Caco-2 (cell line): ENCODE measurements around the gene PLOD1. TPM values are rescaled to one million over a fixed set of nuclear protein-coding genes. Genes with fewer than 3 reads are reported as not detected.

Experiments
- BruUV-seq: library from RNA; stranded (reverse); fragments of 400-500 nt; replicated peaks from 2 replicates; lab custom pipeline; 2021; lab: Mats Ljungman, UMichigan
- CTCF ChIA-PET: fragments of 300-600 bp; sonication (Branson Sonifier 250); formaldehyde crosslinking; loops from one replicate; lab custom pipeline; 2022; ENCODE audit warnings: antibody characterized with exemption; lab: Charles Lee
- POLR2A ChIA-PET: fragments of 300-600 bp; sonication (Branson Sonifier 250); formaldehyde crosslinking; loops from one replicate; lab custom pipeline; 2022; ENCODE audit warnings: antibody characterized with exemption; lab: Charles Lee
- DNase-seq, 2 experiments: peaks; one replicate each; pipeline versions ENCODE4 v3.0.0 to v3.0.0-alpha.2; 2020 to 2022
- H3K27me3 ChIP-seq: replicated peaks from 2 replicates; pipeline ENCODE4 v1.6.0; 2011; ENCODE audit warnings: low read length; ENCODE audit not compliant: control insufficient read depth, insufficient read depth
- H3K36me3 ChIP-seq: 2 replicates; pipeline ENCODE4 v1.5.1; 2011; ENCODE audit warnings: low read length; ENCODE audit not compliant: control insufficient read depth, insufficient read depth
- H3K4me1 ChIP-seq: fragments of 250-450 bp; sonication (Bioruptor Pico); 2 replicates; pipeline ENCODE4 v1.5.1; 2020; ENCODE audit warnings: mild to moderate bottlenecking
- H3K4me3 ChIP-seq: 2 replicates; pipeline ENCODE4 v1.5.1; 2011; ENCODE audit warnings: low read depth, mild to moderate bottlenecking, control low read depth, low read length
- H3K9me3 ChIP-seq: fragments of 250-450 bp; sonication (Bioruptor Pico); 2 replicates; pipeline ENCODE4 v1.5.1; 2020; ENCODE audit warnings: mild to moderate bottlenecking, moderate library complexity
- H3K27ac Mint-ChIP-seq: one replicate; pipeline ENCODE4 v1.8.0; 2022; ENCODE audit warnings: mixed read lengths; ENCODE audit not compliant: unreplicated experiment
- H3K27me3 Mint-ChIP-seq: one replicate; pipeline ENCODE4 v1.8.0; 2022; ENCODE audit warnings: mixed read lengths; ENCODE audit not compliant: insufficient read depth, unreplicated experiment
- H3K36me3 Mint-ChIP-seq: one replicate; pipeline ENCODE4 v1.8.0; 2022; ENCODE audit warnings: mild to moderate bottlenecking, mixed read lengths; ENCODE audit not compliant: insufficient read depth, unreplicated experiment
- H3K4me1 Mint-ChIP-seq: one replicate; pipeline ENCODE4 v1.8.0; 2022; ENCODE audit warnings: low read depth, mixed read lengths; ENCODE audit not compliant: unreplicated experiment
- H3K4me3 Mint-ChIP-seq: one replicate; pipeline ENCODE4 v1.8.0; 2022; ENCODE audit warnings: mild to moderate bottlenecking, moderate library complexity, mixed read lengths; ENCODE audit not compliant: unreplicated experiment
- H3K9me3 Mint-ChIP-seq: one replicate; pipeline ENCODE4 v1.8.0; 2022; ENCODE audit warnings: mixed read lengths; ENCODE audit not compliant: unreplicated experiment
- CTCF ChIP-seq, 2 experiments: fragments of 200-600 bp in 1 of 2; IDR thresholded peaks; 1 replicate in 1 of 2; 2 replicates in 1 of 2; pipeline versions ENCODE4 v1.5.1 to v1.8.0; 2011 to 2022; ENCODE audit warnings: antibody characterized with exemption in 1 of 2, control low read depth in 1 of 2, inconsistent platforms in 1 of 2, low read depth in 1 of 2, low read length in 1 of 2, mild to moderate bottlenecking in 1 of 2, moderate library complexity in 1 of 2; ENCODE audit not compliant: insufficient read depth in 1 of 2, severe bottlenecking in 1 of 2, unreplicated experiment in 1 of 2
- intact Hi-C: fragments of 100-400 bp; cut with micrococcal nuclease; formaldehyde crosslinking; loops from one replicate; pipeline ENCODE4 v1.10.0; 2022; ENCODE audit not compliant: unreplicated experiment
- total RNA-seq: library from RNA; stranded (reverse); gene quantifications from 2 replicates; pipeline ENCODE4 v1.2.3, GENCODE V29; 2022

Gene PLOD1
- total RNA-seq, 1 experiment from 2014 or later, result 89.3 TPM

- Mint-ChIP-seq H3K4me3 (no peak overlapping the region), H3K27me3 (no peaks in the 10 kb centered on the region), H3K27ac (no peak overlapping the region), H3K9me3 (no peaks in the 10 kb centered on the region), H3K4me1 (no peaks in the 10 kb centered on the region), H3K36me3 (peaks cover 28% of the 10 kb centered on the region)
- Histone ChIP-seq H3K9me3 (no peaks in the 10 kb centered on the region), H3K4me1 (no peaks in the 10 kb centered on the region), H3K36me3 (peaks cover 3% of the 10 kb centered on the region; the same call in 1 of the 2 replicates), H3K4me3 (no peak overlapping the region), H3K27me3 (no peaks in the 10 kb centered on the region)
- DNase-seq, result no peak
- intact Hi-C loops, result no loop called here
- ChIA-PET CTCF (no interaction called here), POLR2A (no interaction called here)
- TF ChIP-seq CTCF (IDR thresholded peaks at IDR 0.05; ENCODE audit: insufficient read depth in 1 of 2, low read depth in 1 of 2, low read length in 1 of 2, severe bottlenecking in 1 of 2, unreplicated experiment in 1 of 2), result no peak
- BruUV-seq, result no TSS peak
Measured at GRCh38 chr1:11946647-11947046, 12.1 kb downstream of the PLOD1 start.

- Histone ChIP-seq H3K27me3 (no peaks in the 10 kb centered on the region), H3K4me3 (no peak overlapping the region), H3K4me1 (no peaks in the 10 kb centered on the region), H3K36me3 (peaks cover 3% of the 10 kb centered on the region; the same call in 1 of the 2 replicates), H3K9me3 (no peaks in the 10 kb centered on the region)
- no peaks in the 10 kb centered on the region for H3K27me3 Mint-ChIP-seq
- CTCF ChIA-PET, result no interaction called here
- peaks cover 36% of the 10 kb centered on the region for H3K36me3 Mint-ChIP-seq
- TF ChIP-seq CTCF (IDR thresholded peaks at IDR 0.05; ENCODE audit: insufficient read depth in 1 of 2, low read depth in 1 of 2, low read length in 1 of 2, severe bottlenecking in 1 of 2, unreplicated experiment in 1 of 2), result no peak
- no peak overlapping the region for H3K27ac Mint-ChIP-seq
- no peaks in the 10 kb centered on the region for H3K9me3 Mint-ChIP-seq
- no peaks in the 10 kb centered on the region for H3K4me1 Mint-ChIP-seq
- POLR2A ChIA-PET, result interaction anchor here (0.6 kb wide), 1 partner anchor 99 kb away, joined by 4 read pairs; no protein-coding TSS in a partner anchor
- BruUV-seq, result no TSS peak
- intact Hi-C loops, result no loop called here
- no peak overlapping the region for H3K4me3 Mint-ChIP-seq
- DNase-seq, result no peak
Measured at GRCh38 chr1:11948822-11949458, 14.4 kb downstream of the PLOD1 start.

- Mint-ChIP-seq H3K4me1 (no peaks in the 10 kb centered on the region), H3K9me3 (no peaks in the 10 kb centered on the region), H3K27me3 (no peaks in the 10 kb centered on the region), H3K4me3 (no peak overlapping the region), H3K36me3 (peaks cover 28% of the 10 kb centered on the region), H3K27ac (no peak overlapping the region)
- intact Hi-C loops, result no loop called here
- no peak overlapping the region for H3K4me3 ChIP-seq
- no peaks in the 10 kb centered on the region for H3K9me3 ChIP-seq
- no peak for DNase-seq
- no peak for TF ChIP-seq CTCF (IDR thresholded peaks at IDR 0.05; ENCODE audit: insufficient read depth in 1 of 2, low read depth in 1 of 2, low read length in 1 of 2, severe bottlenecking in 1 of 2, unreplicated experiment in 1 of 2)
- CTCF ChIA-PET, result no interaction called here
- POLR2A ChIA-PET, result no interaction called here
- H3K36me3 ChIP-seq, result peaks cover 2% of the 10 kb centered on the region
- no TSS peak for BruUV-seq
- no peaks in the 10 kb centered on the region for H3K4me1 ChIP-seq
- no peaks in the 10 kb centered on the region for H3K27me3 ChIP-seq
Measured at GRCh38 chr1:11951901-11952300, 17.4 kb downstream of the PLOD1 start.
